H1 (cell line): Measurements from ENCODE around the gene ELOVL5. TPM values are rescaled to one million over a fixed set of nuclear protein-coding genes. Genes with fewer than 3 reads are reported as not detected.

Experiments
- CHD1 ChIP-seq: IDR thresholded peaks from 2 replicates; pipeline ENCODE4 v1.6.1; 2012; ENCODE audit warnings: low read depth, low read length, improper control_type of control experiment
- CHD2 ChIP-seq: IDR thresholded peaks from 2 replicates; pipeline ENCODE4 v1.6.1; 2012; ENCODE audit warnings: low read length, improper control_type of control experiment
- CHD7 ChIP-seq: fragments of 300-600 bp; sonication (generic); IDR thresholded peaks from 2 replicates; pipeline ENCODE4 v1.7.1; 2012; ENCODE audit warnings: low read length, moderate library complexity, mild to moderate bottlenecking, inconsistent platforms; ENCODE audit not compliant: insufficient replicate concordance
- HDAC2 ChIP-seq, 2 experiments: fragments of 300-600 bp in 1 of 2; sonication (generic) in 1 of 2; IDR thresholded peaks; 2 replicates each; pipeline ENCODE4 v1.6.1; 2011 to 2012; ENCODE audit warnings: low read depth in 2 of 2, low read length in 2 of 2, mild to moderate bottlenecking in 2 of 2, moderate library complexity in 2 of 2, borderline replicate concordance in 1 of 2, inconsistent platforms in 1 of 2
- HDAC6 ChIP-seq: IDR thresholded peaks from one replicate; pipeline ENCODE4 v1.7.1; 2012; ENCODE audit warnings: low read depth, mild to moderate bottlenecking, inconsistent platforms, low read length, moderate library complexity
- KDM5A ChIP-seq: fragments of 200-600 bp; IDR thresholded peaks from 2 replicates; pipeline ENCODE4 v1.7.1; 2012; ENCODE audit warnings: mild to moderate bottlenecking, low read length, inconsistent platforms, mixed read lengths
- NANOG ChIP-seq: IDR thresholded peaks from 2 replicates; pipeline ENCODE4 v1.6.1; 2011; ENCODE audit warnings: low read length, low read depth, mild to moderate bottlenecking, inconsistent platforms; ENCODE audit not compliant: insufficient read depth, poor library complexity, severe bottlenecking
- POU5F1 ChIP-seq: IDR thresholded peaks from 2 replicates; pipeline ENCODE4 v1.6.1; 2011; ENCODE audit warnings: low read depth, mild to moderate bottlenecking, low read length, moderate library complexity
- RXRA ChIP-seq: IDR thresholded peaks from 2 replicates; pipeline ENCODE4 v1.6.1; 2011; ENCODE audit warnings: low read depth, mild to moderate bottlenecking, low read length, moderate library complexity; ENCODE audit not compliant: insufficient read depth
- SP1 ChIP-seq: IDR thresholded peaks from 2 replicates; pipeline ENCODE4 v1.6.1; 2011; ENCODE audit warnings: low read depth, low read length
- SRF ChIP-seq: IDR thresholded peaks from 2 replicates; pipeline ENCODE4 v1.6.1; 2011; ENCODE audit warnings: mild to moderate bottlenecking, low read depth, low read length, moderate library complexity
- polyA plus RNA-seq, 7 experiments: library from polyadenylated mRNA; depleted of rRNA in 3 of 7; stranded (reverse) in 5 of 7; unstranded in 2 of 7; fragments of >200 nt in 5 of 7; fragments of 200-250 nt in 2 of 7; gene quantifications; 1 replicate in 5 of 7; 2 replicates in 1 of 7; 4 replicates in 1 of 7; pipeline versions ENCODE4 v1.2.1 to v1.2.3, GENCODE V29; 2011 to 2013; ENCODE audit warnings: missing spikeins in 2 of 7, mixed read lengths in 2 of 7
- total RNA-seq: library from RNA; stranded (reverse); fragmentation: NEBNext Ultra II Directional; extraction: Animal tissue kit (Norgen Biotek cat#: 25700); gene quantifications from 2 replicates; pipeline ENCODE4 v1.2.1, GENCODE V29; 2021

Gene ELOVL5
- total and polyA plus RNA-seq, 2 of the 8 experiments (the other 6 are each of a cell fraction or from before 2014, with no cell fraction given): 113 to 156 TPM

DNA sequence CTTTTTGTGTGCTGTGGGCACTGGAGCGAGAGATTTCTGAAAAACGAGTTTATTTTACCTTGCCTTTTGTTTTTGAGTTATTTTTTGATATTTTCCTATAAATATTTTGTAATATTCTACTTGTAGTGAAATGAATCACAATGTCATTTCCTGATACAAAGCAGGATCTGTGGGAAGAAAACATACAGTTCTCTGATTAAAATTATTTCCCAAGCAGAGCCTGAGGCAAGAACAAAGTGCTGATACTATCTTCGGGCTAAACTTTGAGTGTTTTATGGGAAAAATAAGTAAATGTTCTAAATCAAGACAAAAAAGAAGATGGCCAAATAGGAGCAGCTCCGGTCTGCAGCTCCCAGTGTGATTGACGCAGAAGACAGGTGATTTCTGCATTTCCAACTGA, 33.7 kb upstream of the ELOVL5 start (continued):
- no peak for TF ChIP-seq CHD7
- TF ChIP-seq HDAC2 (IDR thresholded peaks at IDR 0.05; ENCODE audit: borderline replicate concordance in 1 of 2, low read depth in 2 of 2, low read length in 2 of 2): no peak
- no peak for TF ChIP-seq NANOG
- no peak for TF ChIP-seq CHD1
- no peak for TF ChIP-seq SP1
- no peak for TF ChIP-seq RXRA
- no peak for TF ChIP-seq POU5F1
- TF ChIP-seq CHD2: no peak
- TF ChIP-seq KDM5A: no peak
- TF ChIP-seq HDAC6: no peak
- TF ChIP-seq SRF: no peak
